GM12872 (cell line): ENCODE results near the gene KCP.
A peak's percentile ranks its signal among the peaks of the same experiment; 100 is the strongest.

Experiments used
- CTCF ChIP-seq: IDR thresholded peaks from 3 replicates; pipeline ENCODE4 v1.5.1; 2011; ENCODE audit warnings: low read depth, mild to moderate bottlenecking, low read length, moderate library complexity; ENCODE audit not compliant: insufficient read depth

The KCP gene

DNA sequence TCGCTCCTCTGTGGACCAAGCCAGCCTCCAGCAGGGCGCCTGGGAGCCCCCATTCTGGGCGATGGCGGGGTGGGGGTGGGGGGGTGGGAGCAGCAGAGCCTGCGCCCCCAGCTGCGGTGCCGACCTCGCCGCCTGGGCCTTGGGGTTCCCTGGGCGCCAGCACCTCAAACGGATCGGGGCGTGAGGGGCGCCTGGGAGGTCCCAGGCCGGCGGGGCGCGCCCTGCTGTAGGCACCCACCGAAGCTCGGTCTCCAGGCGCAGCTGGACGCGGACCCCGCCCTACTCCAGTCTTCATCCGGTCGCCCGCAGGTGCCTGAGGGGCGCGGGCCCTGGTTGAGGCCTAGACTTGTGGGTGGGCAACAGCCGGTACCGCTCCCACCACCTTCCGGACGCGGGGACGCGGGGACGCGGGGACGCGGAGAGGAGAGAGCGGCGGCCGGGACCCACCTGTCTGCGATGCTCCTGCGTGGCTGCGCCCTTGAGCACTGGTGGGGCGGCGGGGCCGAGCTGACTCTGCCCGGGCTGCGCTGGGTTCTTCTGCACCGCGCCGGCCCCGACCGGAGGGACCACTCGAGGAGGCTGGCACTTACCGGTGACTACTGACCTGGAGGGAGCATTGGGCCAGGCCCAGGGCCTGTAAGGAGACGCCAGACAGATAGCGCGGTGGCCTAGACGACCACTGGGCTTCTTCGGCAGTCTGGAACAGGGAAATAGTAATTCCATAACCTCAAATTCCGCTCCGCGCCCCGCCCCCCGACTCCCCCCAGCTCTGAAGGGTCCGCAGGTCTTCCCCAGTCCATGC, 5.5 kb upstream of the KCP start:
- no peak for TF ChIP-seq CTCF

DNA sequence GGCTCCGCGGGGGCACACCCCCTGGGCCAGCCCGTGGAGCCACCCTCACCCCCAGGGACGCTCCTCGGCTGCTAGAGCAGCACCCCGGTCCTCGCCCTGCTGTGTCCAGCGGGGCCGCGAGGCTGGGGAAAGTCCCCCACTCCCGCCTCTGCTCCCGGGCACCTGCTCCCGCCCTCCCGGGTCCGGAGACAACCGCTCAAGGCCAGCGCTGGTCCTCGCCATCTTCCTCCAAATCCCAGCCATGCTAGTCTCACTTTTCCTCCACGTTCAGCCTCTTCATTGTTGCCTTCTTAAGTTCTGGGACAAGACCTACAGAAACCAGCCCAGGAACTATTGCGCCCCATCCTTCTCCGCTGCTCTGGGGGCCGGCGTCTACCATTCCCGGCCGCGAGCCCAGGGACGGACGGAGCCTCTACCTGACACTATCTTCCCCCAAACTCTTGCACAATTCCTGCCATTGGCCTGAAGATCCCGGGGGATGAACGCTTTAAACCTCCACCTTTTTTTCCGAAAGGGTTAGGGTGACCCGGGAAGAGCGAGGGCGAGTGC, 4.8 kb upstream of the KCP start:
- no peak for TF ChIP-seq CTCF

DNA sequence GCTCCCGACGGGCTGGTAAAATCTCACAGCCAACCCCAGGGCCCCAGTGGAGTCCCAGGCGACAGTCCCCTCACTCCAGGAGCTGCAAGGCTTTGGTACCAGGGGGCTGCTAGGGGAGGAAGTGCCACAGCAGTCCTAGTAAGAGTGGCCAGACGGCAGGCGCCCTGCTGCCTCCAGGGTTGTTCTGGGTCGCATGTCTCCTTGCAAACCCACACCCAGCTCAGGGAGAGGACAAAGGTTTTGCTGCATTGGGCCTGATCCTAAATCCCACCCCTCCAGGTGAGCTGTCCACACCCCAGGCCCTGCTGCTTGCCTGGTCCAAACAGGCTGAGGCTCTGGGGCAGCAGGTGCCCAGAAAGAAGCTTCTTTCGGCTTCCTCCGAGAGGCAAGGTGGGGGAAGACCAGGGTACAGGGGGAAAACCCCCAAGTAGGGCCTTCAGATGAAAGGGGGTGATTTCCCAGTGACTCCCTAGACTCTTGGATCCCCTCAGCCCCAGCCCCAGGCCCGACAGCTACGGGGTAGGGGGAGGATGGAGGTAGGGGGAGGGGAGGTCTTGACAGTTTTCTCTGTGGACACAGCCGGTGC, 4.2 kb upstream of the KCP start:
- TF ChIP-seq CTCF, result peak; percentile 40; the same call in 2 of the 3 replicates

GRCh38 chr7:128913870-128914565, 3.5 kb upstream of the KCP start:
- TF ChIP-seq CTCF, result no peak

DNA sequence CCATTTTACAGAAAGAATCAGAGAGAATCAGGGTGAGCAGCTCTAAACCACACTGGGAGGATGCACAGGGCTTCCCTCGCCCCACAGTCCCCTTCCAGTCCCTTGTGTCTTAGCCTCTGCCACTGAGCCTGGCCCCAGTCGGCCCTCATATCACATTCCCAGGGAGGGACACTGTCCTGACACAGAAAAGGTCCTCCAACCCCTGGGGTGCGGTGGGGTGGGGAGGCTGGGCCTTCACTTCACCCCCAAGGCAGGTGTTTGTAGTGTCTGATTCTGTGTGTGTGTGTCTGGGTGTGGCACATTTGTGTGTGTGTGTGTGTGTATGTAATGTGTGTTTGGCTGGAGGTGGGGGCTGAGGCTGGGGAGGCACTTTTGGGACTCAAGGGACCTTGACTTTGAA, 1.8 kb upstream of the KCP start:
- no peak for TF ChIP-seq CTCF

DNA sequence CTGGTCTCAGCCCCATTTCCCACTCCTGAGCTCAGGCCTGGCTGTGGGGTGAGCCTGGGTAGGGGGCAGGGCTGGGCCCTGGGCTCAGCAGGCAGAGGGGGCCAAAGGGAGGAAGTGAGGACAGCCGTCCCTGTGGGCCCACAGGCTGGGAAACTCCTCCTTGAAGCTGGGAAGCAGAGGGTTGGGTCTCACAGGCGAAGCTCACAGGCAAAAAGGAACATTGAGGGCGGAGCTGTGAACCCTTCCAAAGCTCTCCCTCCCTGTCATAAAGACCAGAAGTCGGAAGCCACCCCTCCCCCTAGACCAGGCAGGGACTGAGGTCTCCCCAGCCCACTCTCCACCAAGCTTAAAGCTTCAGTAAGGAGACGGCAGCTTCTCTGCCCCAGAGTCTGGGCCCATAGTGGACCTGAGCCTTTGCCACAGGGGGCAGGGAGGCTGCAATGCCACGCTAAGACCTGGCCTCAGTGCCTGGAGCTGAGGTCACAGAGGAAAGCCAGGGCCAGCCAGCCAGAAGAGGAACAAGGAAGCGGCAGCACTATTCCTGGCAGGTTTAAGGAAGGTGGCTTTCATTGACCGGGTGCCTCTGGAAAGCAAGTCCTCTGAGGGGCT, 1.0 kb upstream of the KCP start:
- TF ChIP-seq CTCF, result no peak
